SK-N-SH (cell line): ENCODE measurements around the gene CDCA3.
"Not testable (repeated sequence)": the region's sequence is repeated elsewhere in the genome, so short reads cannot be mapped to it uniquely, and the experiment has no call there.

Experiments
- CTCF ChIP-seq: fragments of 200-600 bp; sonication (generic); IDR thresholded peaks from 2 replicates; pipeline ENCODE4 v1.6.1; 2017; ENCODE audit warnings: antibody characterized with exemption, mild to moderate bottlenecking, moderate library complexity
- MAX ChIP-seq: IDR thresholded peaks from 2 replicates; pipeline ENCODE4 v1.4.0; 2012; ENCODE audit warnings: low read depth
- POLR2AphosphoS5 ChIP-seq: IDR thresholded peaks from 2 replicates; pipeline ENCODE4 v1.6.1; 2012; ENCODE audit warnings: low read depth, low read length
- REST ChIP-seq: IDR thresholded peaks from 2 replicates; pipeline ENCODE4 v1.6.1; 2012; ENCODE audit warnings: mild to moderate bottlenecking, low read depth, low read length, moderate library complexity
- ZBTB33 ChIP-seq: IDR thresholded peaks from 2 replicates; pipeline ENCODE4 v1.4.0; 2012; ENCODE audit warnings: low read depth, borderline replicate concordance

- TF ChIP-seq MAX, ZBTB33, CTCF, REST, POLR2AphosphoS5: not testable (repeated sequence)
These were observed 14.2 kb upstream of the CDCA3 start for GRCh38 chr12:6865307-6865706.
